ENCODE measurements around the gene SPDEF.

SPDEF gene

GRCh38 chr6:34510299-34510698 is 45.8 kb downstream of the SPDEF start:
- H3K27me3 ChIP-seq (ENCODE audit: control insufficient read depth, insufficient read depth, low read length), result 0 out of 2 replicates have a peak, but pooled peaks cover 1% of the 10 kb centered on the region
- H3K9me3 ChIP-seq (ENCODE audit: control insufficient read depth, insufficient read depth, low read length), result no peaks in the 10 kb centered on the region
- peaks cover 25% of the 10 kb centered on the region; the same call in 1 of the 2 replicates for H3K4me1 ChIP-seq (ENCODE audit: control insufficient read depth, insufficient read depth, low read length)
- H3K9ac ChIP-seq (ENCODE audit: low read depth, low read length), result no peak overlapping the region
- no peak overlapping the region for H3K4me3 ChIP-seq (ENCODE audit: low read depth, low read length)
- no peak overlapping the region for H3K27ac ChIP-seq (ENCODE audit: low read depth, low read length)
- H3K36me3 ChIP-seq (ENCODE audit: control insufficient read depth, insufficient read depth, low read length), result no peaks in the 10 kb centered on the region

- Histone ChIP-seq H3K36me3 (ENCODE audit: control insufficient read depth, insufficient read depth, low read length) (no peaks in the 10 kb centered on the region), H3K4me1 (ENCODE audit: control insufficient read depth, insufficient read depth, low read length) (peaks cover 21% of the 10 kb centered on the region; the same call in 1 of the 2 replicates), H3K4me3 (ENCODE audit: low read depth, low read length) (no peak overlapping the region), H3K9me3 (ENCODE audit: control insufficient read depth, insufficient read depth, low read length) (no peaks in the 10 kb centered on the region), H3K9ac (ENCODE audit: low read depth, low read length) (no peak overlapping the region), H3K27ac (ENCODE audit: low read depth, low read length) (no peak overlapping the region), H3K27me3 (ENCODE audit: control insufficient read depth, insufficient read depth, low read length) (no peaks in the 10 kb centered on the region)
Observed at GRCh38 chr6:34509782-34510181, 46.3 kb downstream of the SPDEF start.

GRCh38 chr6:34508425-34508824 is 47.7 kb downstream of the SPDEF start:
- Histone ChIP-seq H3K36me3 (ENCODE audit: control insufficient read depth, insufficient read depth, low read length) (no peaks in the 10 kb centered on the region), H3K27ac (ENCODE audit: low read depth, low read length) (no peak overlapping the region), H3K4me3 (ENCODE audit: low read depth, low read length) (no peak overlapping the region), H3K4me1 (ENCODE audit: control insufficient read depth, insufficient read depth, low read length) (peaks cover 17% of the 10 kb centered on the region; the same call in 1 of the 2 replicates), H3K27me3 (ENCODE audit: control insufficient read depth, insufficient read depth, low read length) (no peaks in the 10 kb centered on the region), H3K9me3 (ENCODE audit: control insufficient read depth, insufficient read depth, low read length) (no peaks in the 10 kb centered on the region), H3K9ac (ENCODE audit: low read depth, low read length) (no peak overlapping the region)

GRCh38 chr6:34506718-34507117 is 49.4 kb downstream of the SPDEF start:
- Histone ChIP-seq H3K36me3 (ENCODE audit: control insufficient read depth, insufficient read depth, low read length) (no peaks in the 10 kb centered on the region), H3K27me3 (ENCODE audit: control insufficient read depth, insufficient read depth, low read length) (no peaks in the 10 kb centered on the region), H3K4me1 (ENCODE audit: control insufficient read depth, insufficient read depth, low read length) (0 out of 2 replicates have a peak, but pooled peaks cover 7% of the 10 kb centered on the region), H3K9ac (ENCODE audit: low read depth, low read length) (no peak overlapping the region), H3K4me3 (ENCODE audit: low read depth, low read length) (no peak overlapping the region), H3K9me3 (ENCODE audit: control insufficient read depth, insufficient read depth, low read length) (no peaks in the 10 kb centered on the region), H3K27ac (ENCODE audit: low read depth, low read length) (no peak overlapping the region)

GRCh38 chr6:34497411-34497810 is 58.7 kb downstream of the SPDEF start:
- Histone ChIP-seq H3K4me1 (ENCODE audit: control insufficient read depth, insufficient read depth, low read length) (no peaks in the 10 kb centered on the region), H3K27me3 (ENCODE audit: control insufficient read depth, insufficient read depth, low read length) (no peaks in the 10 kb centered on the region), H3K4me3 (ENCODE audit: low read depth, low read length) (no peak overlapping the region), H3K36me3 (ENCODE audit: control insufficient read depth, insufficient read depth, low read length) (no peaks in the 10 kb centered on the region), H3K9ac (ENCODE audit: low read depth, low read length) (no peak overlapping the region), H3K27ac (ENCODE audit: low read depth, low read length) (no peak overlapping the region), H3K9me3 (ENCODE audit: control insufficient read depth, insufficient read depth, low read length) (peaks cover 3% of the 10 kb centered on the region; the same call in 1 of the 2 replicates)

GRCh38 chr6:34496103-34496685 is 59.9 kb downstream of the SPDEF start:
- H3K27ac ChIP-seq (ENCODE audit: low read depth, low read length), result no peak overlapping the region
- no peak overlapping the region for H3K9ac ChIP-seq (ENCODE audit: low read depth, low read length)
- no peaks in the 10 kb centered on the region for H3K36me3 ChIP-seq (ENCODE audit: control insufficient read depth, insufficient read depth, low read length)
- 0 out of 2 replicates have a peak, but pooled peaks cover under 1% of the 10 kb centered on the region for H3K4me1 ChIP-seq (ENCODE audit: control insufficient read depth, insufficient read depth, low read length)
- peaks cover 3% of the 10 kb centered on the region; the same call in 1 of the 2 replicates for H3K9me3 ChIP-seq (ENCODE audit: control insufficient read depth, insufficient read depth, low read length)
- H3K4me3 ChIP-seq (ENCODE audit: low read depth, low read length), result no peak overlapping the region
- H3K27me3 ChIP-seq (ENCODE audit: control insufficient read depth, insufficient read depth, low read length), result no peaks in the 10 kb centered on the region

GRCh38 chr6:34494973-34495372 is 61.2 kb downstream of the SPDEF start:
- H3K4me3 ChIP-seq (ENCODE audit: low read depth, low read length), result no peak overlapping the region
- no peak overlapping the region for H3K27ac ChIP-seq (ENCODE audit: low read depth, low read length)
- 0 out of 2 replicates have a peak, but pooled peaks cover 7% of the 10 kb centered on the region for H3K4me1 ChIP-seq (ENCODE audit: control insufficient read depth, insufficient read depth, low read length)
- no peaks in the 10 kb centered on the region for H3K36me3 ChIP-seq (ENCODE audit: control insufficient read depth, insufficient read depth, low read length)
- no peak overlapping the region for H3K9ac ChIP-seq (ENCODE audit: low read depth, low read length)
- peaks cover 3% of the 10 kb centered on the region; the same call in 1 of the 2 replicates for H3K9me3 ChIP-seq (ENCODE audit: control insufficient read depth, insufficient read depth, low read length)
- no peaks in the 10 kb centered on the region for H3K27me3 ChIP-seq (ENCODE audit: control insufficient read depth, insufficient read depth, low read length)

GRCh38 chr6:34493344-34493743 is 62.8 kb downstream of the SPDEF start:
- Histone ChIP-seq H3K9ac (ENCODE audit: low read depth, low read length) (no peak overlapping the region), H3K27ac (ENCODE audit: low read depth, low read length) (no peak overlapping the region), H3K4me3 (ENCODE audit: low read depth, low read length) (no peak overlapping the region), H3K9me3 (ENCODE audit: control insufficient read depth, insufficient read depth, low read length) (no peaks in the 10 kb centered on the region), H3K36me3 (ENCODE audit: control insufficient read depth, insufficient read depth, low read length) (no peaks in the 10 kb centered on the region), H3K27me3 (ENCODE audit: control insufficient read depth, insufficient read depth, low read length) (no peaks in the 10 kb centered on the region), H3K4me1 (ENCODE audit: control insufficient read depth, insufficient read depth, low read length) (0 out of 2 replicates have a peak, but pooled peaks cover 7% of the 10 kb centered on the region)

- H3K27me3 ChIP-seq (ENCODE audit: control insufficient read depth, insufficient read depth, low read length), result no peaks in the 10 kb centered on the region
- no peaks in the 10 kb centered on the region for H3K36me3 ChIP-seq (ENCODE audit: control insufficient read depth, insufficient read depth, low read length)
- 0 out of 2 replicates have a peak overlapping the region, but pooled peaks have one; percentile 12 for H3K9ac ChIP-seq (ENCODE audit: low read depth, low read length)
- H3K4me1 ChIP-seq (ENCODE audit: control insufficient read depth, insufficient read depth, low read length), result 0 out of 2 replicates have a peak, but pooled peaks cover 7% of the 10 kb centered on the region
- peak overlapping the region; percentile 35 for H3K27ac ChIP-seq (ENCODE audit: low read depth, low read length)
- H3K4me3 ChIP-seq (ENCODE audit: low read depth, low read length), result no peak overlapping the region
- no peaks in the 10 kb centered on the region for H3K9me3 ChIP-seq (ENCODE audit: control insufficient read depth, insufficient read depth, low read length)
Observed at GRCh38 chr6:34491091-34491430, 65.1 kb downstream of the SPDEF start.

GRCh38 chr6:34490390-34491090 is 65.6 kb downstream of the SPDEF start:
- Histone ChIP-seq H3K9ac (ENCODE audit: low read depth, low read length) (no peak overlapping the region), H3K27ac (ENCODE audit: low read depth, low read length) (no peak overlapping the region), H3K36me3 (ENCODE audit: control insufficient read depth, insufficient read depth, low read length) (no peaks in the 10 kb centered on the region), H3K9me3 (ENCODE audit: control insufficient read depth, insufficient read depth, low read length) (no peaks in the 10 kb centered on the region), H3K4me1 (ENCODE audit: control insufficient read depth, insufficient read depth, low read length) (0 out of 2 replicates have a peak, but pooled peaks cover 7% of the 10 kb centered on the region), H3K4me3 (ENCODE audit: low read depth, low read length) (no peak overlapping the region), H3K27me3 (ENCODE audit: control insufficient read depth, insufficient read depth, low read length) (no peaks in the 10 kb centered on the region)

- Histone ChIP-seq H3K4me1 (ENCODE audit: control insufficient read depth, insufficient read depth, low read length) (0 out of 2 replicates have a peak, but pooled peaks cover 7% of the 10 kb centered on the region), H3K27me3 (ENCODE audit: control insufficient read depth, insufficient read depth, low read length) (no peaks in the 10 kb centered on the region), H3K4me3 (ENCODE audit: low read depth, low read length) (no peak overlapping the region), H3K27ac (ENCODE audit: low read depth, low read length) (no peak overlapping the region), H3K9me3 (ENCODE audit: control insufficient read depth, insufficient read depth, low read length) (no peaks in the 10 kb centered on the region), H3K36me3 (ENCODE audit: control insufficient read depth, insufficient read depth, low read length) (no peaks in the 10 kb centered on the region), H3K9ac (ENCODE audit: low read depth, low read length) (no peak overlapping the region)
Observed at GRCh38 chr6:34489207-34489805, 66.8 kb downstream of the SPDEF start.
